ENCODE data around the gene RAB6B.

RAB6B gene

GRCh38 chr3:133843634-133844033, 52.0 kb downstream of the RAB6B start:
- DNase-seq (ENCODE audit: low read depth in 1 of 2, low spot score in 1 of 2): no peak
- TF ChIP-seq GABPA (IDR thresholded peaks at IDR 0.05; ENCODE audit: low read depth) (no peak), POLR2AphosphoS5 (IDR thresholded peaks at IDR 0.05; ENCODE audit: low read depth) (no peak), SPI1 (IDR thresholded peaks at IDR 0.05; ENCODE audit: borderline replicate concordance, low read depth) (no peak), CTCF (IDR thresholded peaks at IDR 0.05; ENCODE audit: insufficient read depth, low read length) (no peak)
- TF ChIP-seq, protein P1, sequence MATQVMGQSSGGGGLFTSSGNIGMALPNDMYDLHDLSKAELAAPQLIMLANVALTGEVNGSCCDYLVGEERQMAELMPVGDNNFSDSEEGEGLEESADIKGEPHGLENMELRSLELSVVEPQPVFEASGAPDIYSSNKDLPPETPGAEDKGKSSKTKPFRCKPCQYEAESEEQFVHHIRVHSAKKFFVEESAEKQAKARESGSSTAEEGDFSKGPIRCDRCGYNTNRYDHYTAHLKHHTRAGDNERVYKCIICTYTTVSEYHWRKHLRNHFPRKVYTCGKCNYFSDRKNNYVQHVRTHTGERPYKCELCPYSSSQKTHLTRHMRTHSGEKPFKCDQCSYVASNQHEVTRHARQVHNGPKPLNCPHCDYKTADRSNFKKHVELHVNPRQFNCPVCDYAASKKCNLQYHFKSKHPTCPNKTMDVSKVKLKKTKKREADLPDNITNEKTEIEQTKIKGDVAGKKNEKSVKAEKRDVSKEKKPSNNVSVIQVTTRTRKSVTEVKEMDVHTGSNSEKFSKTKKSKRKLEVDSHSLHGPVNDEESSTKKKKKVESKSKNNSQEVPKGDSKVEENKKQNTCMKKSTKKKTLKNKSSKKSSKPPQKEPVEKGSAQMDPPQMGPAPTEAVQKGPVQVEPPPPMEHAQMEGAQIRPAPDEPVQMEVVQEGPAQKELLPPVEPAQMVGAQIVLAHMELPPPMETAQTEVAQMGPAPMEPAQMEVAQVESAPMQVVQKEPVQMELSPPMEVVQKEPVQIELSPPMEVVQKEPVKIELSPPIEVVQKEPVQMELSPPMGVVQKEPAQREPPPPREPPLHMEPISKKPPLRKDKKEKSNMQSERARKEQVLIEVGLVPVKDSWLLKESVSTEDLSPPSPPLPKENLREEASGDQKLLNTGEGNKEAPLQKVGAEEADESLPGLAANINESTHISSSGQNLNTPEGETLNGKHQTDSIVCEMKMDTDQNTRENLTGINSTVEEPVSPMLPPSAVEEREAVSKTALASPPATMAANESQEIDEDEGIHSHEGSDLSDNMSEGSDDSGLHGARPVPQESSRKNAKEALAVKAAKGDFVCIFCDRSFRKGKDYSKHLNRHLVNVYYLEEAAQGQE (IDR thresholded peaks at IDR 0.05; ENCODE audit: insufficient replicate concordance, low read depth): no peak
- Histone ChIP-seq H3K4me3 (replicated peaks; ENCODE audit: insufficient read depth, low read length) (no peak overlapping the region), H3K27me3 (ENCODE audit: insufficient read depth, poor library complexity, severe bottlenecking) (no peaks in the 10 kb centered on the region), H3K27ac (replicated peaks) (no peak overlapping the region)

GRCh38 chr3:133842158-133842557, 53.5 kb downstream of the RAB6B start:
- Histone ChIP-seq H3K27me3 (ENCODE audit: insufficient read depth, poor library complexity, severe bottlenecking) (no peaks in the 10 kb centered on the region), H3K27ac (replicated peaks) (no peak overlapping the region), H3K4me3 (replicated peaks; ENCODE audit: insufficient read depth, low read length) (no peak overlapping the region)
- DNase-seq (ENCODE audit: low read depth in 1 of 2, low spot score in 1 of 2): no peak
- TF ChIP-seq, protein P1 (IDR thresholded peaks at IDR 0.05; ENCODE audit: insufficient replicate concordance, low read depth): no peak
- TF ChIP-seq CTCF (IDR thresholded peaks at IDR 0.05; ENCODE audit: insufficient read depth, low read length) (no peak), POLR2AphosphoS5 (IDR thresholded peaks at IDR 0.05; ENCODE audit: low read depth) (no peak), SPI1 (IDR thresholded peaks at IDR 0.05; ENCODE audit: borderline replicate concordance, low read depth) (no peak), GABPA (IDR thresholded peaks at IDR 0.05; ENCODE audit: low read depth) (no peak)

DNA sequence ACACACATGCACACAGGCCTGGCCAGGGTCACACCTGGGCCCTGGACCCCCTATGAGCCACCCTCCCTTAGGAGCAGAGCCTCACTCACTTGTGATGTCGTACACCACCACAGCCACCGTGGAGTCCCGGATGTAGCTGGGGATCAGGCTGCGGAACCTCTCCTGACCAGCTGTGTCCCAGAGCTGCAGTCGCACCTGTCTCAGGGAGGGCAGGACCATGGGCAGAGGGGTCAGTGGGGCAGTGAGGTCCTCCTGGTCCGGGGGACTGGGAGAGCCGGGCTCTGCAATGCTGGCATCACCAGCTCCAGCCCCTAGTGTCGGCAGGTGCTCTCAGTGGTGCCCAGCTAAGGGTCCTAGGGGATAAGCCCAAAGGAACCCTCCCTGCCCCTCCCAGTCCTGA, 54.5 kb downstream of the RAB6B start:
- TF ChIP-seq, protein P1 (IDR thresholded peaks at IDR 0.05; ENCODE audit: insufficient replicate concordance, low read depth): no peak
- TF ChIP-seq GABPA (IDR thresholded peaks at IDR 0.05; ENCODE audit: low read depth) (no peak), SPI1 (IDR thresholded peaks at IDR 0.05; ENCODE audit: borderline replicate concordance, low read depth) (no peak), POLR2AphosphoS5 (IDR thresholded peaks at IDR 0.05; ENCODE audit: low read depth) (no peak), CTCF (IDR thresholded peaks at IDR 0.05; ENCODE audit: insufficient read depth, low read length) (no peak)
- DNase-seq (ENCODE audit: low read depth in 1 of 2, low spot score in 1 of 2): no peak
- Histone ChIP-seq H3K27me3 (ENCODE audit: insufficient read depth, poor library complexity, severe bottlenecking) (no peaks in the 10 kb centered on the region), H3K27ac (replicated peaks) (no peak overlapping the region), H3K4me3 (replicated peaks; ENCODE audit: insufficient read depth, low read length) (no peak overlapping the region)

All from HL-60 (cell line).